ENCODE results near the gene GSG1L2. TPM values are rescaled to one million over a fixed set of nuclear protein-coding genes. Genes with fewer than 3 reads are reported as not detected.

Gene GSG1L2
- total RNA-seq, 1 donor from 2014 or later: not detected

GRCh38 chr17:9810100-9810949 is 11.6 kb downstream of the GSG1L2 start:
- no peaks in the 10 kb centered on the region for H3K36me3 ChIP-seq
- no peak overlapping the region for H3K27ac ChIP-seq
- H3K4me3 ChIP-seq: no peak overlapping the region
- intact Hi-C loops (cut with DNase I): no loop called here
- DNase-seq (no peak), ATAC-seq (no peak)
- H3K27me3 ChIP-seq: no peaks in the 10 kb centered on the region
- no peaks in the 10 kb centered on the region for H3K4me1 ChIP-seq
- no peak for TF ChIP-seq CTCF (IDR thresholded peaks at IDR 0.05)
- H3K9me3 ChIP-seq: no peaks in the 10 kb centered on the region

- no peaks in the 10 kb centered on the region for H3K27me3 ChIP-seq
- H3K4me1 ChIP-seq: no peaks in the 10 kb centered on the region
- H3K4me3 ChIP-seq: no peak overlapping the region
- no peak for DNase-seq
- no peak for TF ChIP-seq CTCF (IDR thresholded peaks at IDR 0.05)
- intact Hi-C loops (cut with DNase I): no loop called here
- H3K27ac ChIP-seq: no peak overlapping the region
- ATAC-seq: no peak
- H3K36me3 ChIP-seq: no peaks in the 10 kb centered on the region
- no peaks in the 10 kb centered on the region for H3K9me3 ChIP-seq
Measured at GRCh38 chr17:9809409-9809808, 12.5 kb downstream of the GSG1L2 start.

GRCh38 chr17:9806699-9807098 is 15.2 kb downstream of the GSG1L2 start:
- TF ChIP-seq CTCF (IDR thresholded peaks at IDR 0.05): no peak
- Histone ChIP-seq H3K27ac (no peak overlapping the region), H3K4me3 (no peak overlapping the region), H3K4me1 (no peaks in the 10 kb centered on the region), H3K9me3 (no peaks in the 10 kb centered on the region), H3K36me3 (no peaks in the 10 kb centered on the region), H3K27me3 (no peaks in the 10 kb centered on the region)
- intact Hi-C loops (cut with DNase I): no loop called here
- no peak for ATAC-seq
- no peak for DNase-seq

GRCh38 chr17:9805769-9806168 is 16.1 kb downstream of the GSG1L2 start:
- no peaks in the 10 kb centered on the region for H3K27me3 ChIP-seq
- no peak for DNase-seq
- intact Hi-C loops (cut with DNase I): no loop called here

GRCh38 chr17:9802697-9803096 is 19.2 kb downstream of the GSG1L2 start:
- no peak for TF ChIP-seq CTCF (IDR thresholded peaks at IDR 0.05)
- intact Hi-C loops (cut with DNase I): no loop called here
- H3K9me3 ChIP-seq: no peaks in the 10 kb centered on the region
- H3K4me3 ChIP-seq: no peak overlapping the region
- no peak overlapping the region for H3K27ac ChIP-seq
- ATAC-seq (no peak), DNase-seq (no peak)
- no peaks in the 10 kb centered on the region for H3K4me1 ChIP-seq
- H3K27me3 ChIP-seq: no peaks in the 10 kb centered on the region
- H3K36me3 ChIP-seq: no peaks in the 10 kb centered on the region

More at GRCh38 chr17:9805769-9806168, 16.1 kb downstream of the GSG1L2 start:
- Histone ChIP-seq H3K9me3 (no peaks in the 10 kb centered on the region), H3K27ac (no peak overlapping the region), H3K4me3 (no peak overlapping the region), H3K4me1 (no peaks in the 10 kb centered on the region), H3K36me3 (no peaks in the 10 kb centered on the region)
- no peak for TF ChIP-seq CTCF (IDR thresholded peaks at IDR 0.05)
- no peak for ATAC-seq
